K562 (cell line): ENCODE data around the gene METTL25B. TPM values are rescaled to one million over a fixed set of nuclear protein-coding genes. Genes with fewer than 3 reads are reported as not detected.
A peak's percentile ranks its signal among the peaks of the same experiment; 100 is the strongest.

Source experiments
- CBX3 ChIP-seq, 2 experiments: IDR thresholded peaks; 1 replicate in 1 of 2; 2 replicates in 1 of 2; pipeline ENCODE4 v1.6.1; 2012; ENCODE audit warnings: inconsistent platforms in 2 of 2, low read length in 2 of 2, borderline replicate concordance in 1 of 2, control low read depth in 1 of 2
- CEBPG ChIP-seq, 3 experiments: fragments of 200-800 bp in 1 of 3; sonication (Bioruptor generic) in 1 of 3; sonication (generic) in 1 of 3; formaldehyde crosslinking in 1 of 3; IDR thresholded peaks in 2 of 3; conservative IDR thresholded peaks in 1 of 3; 2 replicates each; pipeline versions ENCODE4 v1.6.1 to v1.8.0; 2016 to 2022; ENCODE audit warnings: missing compliant biosample characterization in 2 of 3, missing genetic modification characterization in 2 of 3, mild to moderate bottlenecking in 1 of 3, missing genetic modification reagents in 1 of 3
- CHCHD3 ChIP-seq: fragments of 250-450 bp; sonication (Bioruptor Pico); IDR thresholded peaks from 2 replicates; pipeline ENCODE4 v2.1.2; 2022; ENCODE audit warnings: mild to moderate bottlenecking
- DNMT1 ChIP-seq: fragments of 450-650 bp; IDR thresholded peaks from 2 replicates; pipeline ENCODE4 v1.6.1; 2016; ENCODE audit warnings: antibody characterized with exemption, mild to moderate bottlenecking
- EGR1 ChIP-seq: fragments of 450-650 bp; conservative IDR thresholded peaks from 2 replicates; pipeline ENCODE4 v1.6.1; 2017; ENCODE audit warnings: mild to moderate bottlenecking
- FOXA1 ChIP-seq: fragments of 450-650 bp; IDR thresholded peaks from 2 replicates; pipeline ENCODE4 v1.6.1; 2016; ENCODE audit warnings: mild to moderate bottlenecking, borderline replicate concordance
- GATAD2A ChIP-seq: fragments of 450-650 bp; IDR thresholded peaks from 2 replicates; pipeline ENCODE4 v1.6.1; 2017
- HMGN3 ChIP-seq: IDR thresholded peaks from 2 replicates; pipeline ENCODE4 v1.6.1; 2011; ENCODE audit warnings: borderline replicate concordance, low read depth, mild to moderate bottlenecking, mixed read lengths, low read length; ENCODE audit not compliant: insufficient read length; ENCODE audit errors: extremely low read depth
- MAFG ChIP-seq: fragments of 450-650 bp; conservative IDR thresholded peaks from 2 replicates; pipeline ENCODE4 v1.6.1; 2016; ENCODE audit warnings: missing genetic modification characterization, missing compliant biosample characterization
- NONO ChIP-seq, 2 experiments: fragments of 200-400 bp in 1 of 2; fragments of 450-650 bp in 1 of 2; formaldehyde crosslinking in 1 of 2; IDR thresholded peaks; 2 replicates each; pipeline ENCODE4 v1.6.1; 2017; ENCODE audit warnings: low read depth in 2 of 2, mild to moderate bottlenecking in 2 of 2, moderate library complexity in 2 of 2, low read length in 1 of 2
- PRPF4 ChIP-seq: fragments of 200-400 bp; formaldehyde crosslinking; IDR thresholded peaks from one replicate; pipeline ENCODE4 v1.6.1; 2017; ENCODE audit warnings: low read length, low read depth, mild to moderate bottlenecking; ENCODE audit not compliant: insufficient read depth, poor library complexity, severe bottlenecking
- SRSF9 ChIP-seq: fragments of 200-400 bp; formaldehyde crosslinking; IDR thresholded peaks from 2 replicates; pipeline ENCODE4 v1.6.1; 2017; ENCODE audit warnings: low read depth, low read length, borderline replicate concordance
- TEAD4 ChIP-seq, 2 experiments: sonication (generic) in 1 of 2; formaldehyde crosslinking in 1 of 2; IDR thresholded peaks; 2 replicates each; pipeline versions ENCODE4 v1.6.1 to v1.8.0; 2012 to 2022; ENCODE audit warnings: borderline replicate concordance in 1 of 2, inconsistent platforms in 1 of 2, low read length in 1 of 2, mild to moderate bottlenecking in 1 of 2, missing genetic modification reagents in 1 of 2
- XRCC5 ChIP-seq: fragments of 200-400 bp; formaldehyde crosslinking; IDR thresholded peaks from 2 replicates; pipeline ENCODE4 v1.6.1; 2017; ENCODE audit warnings: low read depth, mild to moderate bottlenecking, low read length
- ZNF12 ChIP-seq: sonication (generic); formaldehyde crosslinking; IDR thresholded peaks from 2 replicates; pipeline ENCODE4 v1.4.0; 2020; ENCODE audit warnings: mild to moderate bottlenecking, missing genetic modification reagents
- ZNF311 ChIP-seq: fragments of 250-450 bp; sonication (Bioruptor Pico); IDR thresholded peaks from 2 replicates; pipeline ENCODE4 v1.4.0; 2020; ENCODE audit warnings: mild to moderate bottlenecking, moderate library complexity
- ZNF324 ChIP-seq: fragments of 250-450 bp; sonication (Bioruptor Pico); IDR thresholded peaks from 2 replicates; pipeline ENCODE4 v1.4.0; 2020; ENCODE audit warnings: mild to moderate bottlenecking
- polyA plus RNA-seq, 8 experiments: library from polyadenylated mRNA; depleted of rRNA in 4 of 8; stranded (reverse) in 5 of 8; unstranded in 3 of 8; fragments of >200 nt; fragmentation: Nextera tagmentation in 2 of 8; fragmentation: Illumina TruSeq in 1 of 8; extraction: Ambion mirVana in 2 of 8; extraction: Trizol in 1 of 8; gene quantifications; 2 replicates each; pipeline versions ENCODE4 v1.2.1 to v1.2.3, GENCODE V29; 2011 to 2014; ENCODE audit warnings: inconsistent platforms in 1 of 8, missing spikeins in 1 of 8
- total RNA-seq, 7 experiments: library from RNA; depleted of rRNA in 6 of 7; stranded (reverse); fragments of >200 nt in 6 of 7; fragmentation: Illumina TruSeq in 2 of 7; extraction: Trizol in 2 of 7; gene quantifications; 2 replicates each; pipeline versions ENCODE4 v1.2.1 to v1.2.3, GENCODE V29; 2011 to 2021; ENCODE audit warnings: low replicate concordance in 1 of 7
- TF ChIP-seq, protein P1 (sequence below): fragments of 450-650 bp; IDR thresholded peaks from 2 replicates; pipeline ENCODE4 v1.6.1; 2016
- TF ChIP-seq, protein P2 (sequence below), 3 experiments: fragments of 200-800 bp in 1 of 3; sonication (Bioruptor generic) in 1 of 3; sonication (generic) in 1 of 3; formaldehyde crosslinking in 1 of 3; IDR thresholded peaks; 2 replicates each; pipeline versions ENCODE4 v1.6.1 to v1.8.0; 2016 to 2022; ENCODE audit warnings: mild to moderate bottlenecking in 2 of 3, missing compliant biosample characterization in 2 of 3, missing genetic modification characterization in 2 of 3, missing genetic modification reagents in 1 of 3
- TF ChIP-seq, protein P3 (sequence below): fragments of 450-650 bp; formaldehyde crosslinking; IDR thresholded peaks from 2 replicates; pipeline ENCODE4 v1.4.0; 2020; ENCODE audit warnings: mild to moderate bottlenecking

METTL25B gene
- total and polyA plus RNA-seq, 9 of the 15 experiments (the other 6 are each of a cell fraction or from before 2014, with no cell fraction given) = 7.7 to 48.3 (median 33.1) TPM

DNA sequence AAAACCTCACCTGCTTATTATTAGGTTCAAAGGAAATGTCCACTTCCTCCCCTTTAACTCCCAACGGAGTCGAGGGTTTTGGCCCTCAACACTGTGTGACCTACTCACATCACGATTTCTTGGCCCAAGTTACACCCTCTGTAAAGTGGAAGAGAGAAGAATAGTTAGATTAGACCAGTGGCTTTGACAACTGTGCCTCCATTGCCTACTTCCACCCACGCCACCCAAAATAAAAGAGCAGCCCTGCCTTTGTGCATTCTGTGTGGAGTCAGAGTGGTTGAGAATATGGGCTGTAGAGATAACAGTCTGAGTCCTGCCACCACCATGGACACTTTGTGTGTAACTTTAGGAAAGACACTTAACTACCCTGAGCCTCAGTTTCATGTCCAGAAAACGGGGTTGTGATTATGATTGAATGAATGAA lies 27.3 kb downstream of the METTL25B start (continued):
- no peak for TF ChIP-seq CEBPG (CRISPR knock-in tag; IDR thresholded peaks at IDR 0.05)
- no peak for TF ChIP-seq CEBPG (tag; conservative IDR thresholded peaks at IDR 0.05 in 1 of 2, IDR thresholded peaks at IDR 0.05 in 1 of 2)
- peak; percentile 96 for TF ChIP-seq EGR1
- no peak for TF ChIP-seq PRPF4
- no peak for TF ChIP-seq SRSF9
- no peak for TF ChIP-seq CHCHD3 (CRISPR knock-in tag)
- TF ChIP-seq, protein P1, sequence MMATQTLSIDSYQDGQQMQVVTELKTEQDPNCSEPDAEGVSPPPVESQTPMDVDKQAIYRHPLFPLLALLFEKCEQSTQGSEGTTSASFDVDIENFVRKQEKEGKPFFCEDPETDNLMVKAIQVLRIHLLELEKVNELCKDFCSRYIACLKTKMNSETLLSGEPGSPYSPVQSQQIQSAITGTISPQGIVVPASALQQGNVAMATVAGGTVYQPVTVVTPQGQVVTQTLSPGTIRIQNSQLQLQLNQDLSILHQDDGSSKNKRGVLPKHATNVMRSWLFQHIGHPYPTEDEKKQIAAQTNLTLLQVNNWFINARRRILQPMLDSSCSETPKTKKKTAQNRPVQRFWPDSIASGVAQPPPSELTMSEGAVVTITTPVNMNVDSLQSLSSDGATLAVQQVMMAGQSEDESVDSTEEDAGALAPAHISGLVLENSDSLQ = no peak
- TF ChIP-seq ZNF324 = 0 out of 2 replicates have a peak, but pooled peaks have one; percentile 51
- no peak for TF ChIP-seq CBX3 (IDR thresholded peaks at IDR 0.05; ENCODE audit: borderline replicate concordance in 1 of 2, low read length in 2 of 2)
- TF ChIP-seq XRCC5 = no peak
- TF ChIP-seq FOXA1 = no peak
- TF ChIP-seq ZNF311 (CRISPR knock-in tag) = peak; percentile 93
- TF ChIP-seq, protein P2, sequence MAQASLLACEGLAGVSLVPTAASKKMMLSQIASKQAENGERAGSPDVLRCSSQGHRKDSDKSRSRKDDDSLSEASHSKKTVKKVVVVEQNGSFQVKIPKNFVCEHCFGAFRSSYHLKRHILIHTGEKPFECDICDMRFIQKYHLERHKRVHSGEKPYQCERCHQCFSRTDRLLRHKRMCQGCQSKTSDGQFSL (CRISPR knock-in tag; IDR thresholded peaks at IDR 0.05) = no peak
- TF ChIP-seq, protein P2 (tag; IDR thresholded peaks at IDR 0.05) = peak in 1 of 2 experiments; percentile 83; a peak in 1 of 4 replicates
- no peak for TF ChIP-seq MAFG (tag)
- TF ChIP-seq NONO (IDR thresholded peaks at IDR 0.05; ENCODE audit: low read depth in 2 of 2, low read length in 1 of 2) = no peak
- peak; percentile 58 for TF ChIP-seq TEAD4 (IDR thresholded peaks at IDR 0.05; ENCODE audit: low read length)
- no peak for TF ChIP-seq TEAD4 (CRISPR knock-in tag; IDR thresholded peaks at IDR 0.05; ENCODE audit: borderline replicate concordance)
- TF ChIP-seq DNMT1 = no peak
- TF ChIP-seq GATAD2A = 0 out of 2 replicates have a peak, but pooled peaks have one; percentile 62
- no peak for TF ChIP-seq HMGN3
- TF ChIP-seq, protein P3, sequence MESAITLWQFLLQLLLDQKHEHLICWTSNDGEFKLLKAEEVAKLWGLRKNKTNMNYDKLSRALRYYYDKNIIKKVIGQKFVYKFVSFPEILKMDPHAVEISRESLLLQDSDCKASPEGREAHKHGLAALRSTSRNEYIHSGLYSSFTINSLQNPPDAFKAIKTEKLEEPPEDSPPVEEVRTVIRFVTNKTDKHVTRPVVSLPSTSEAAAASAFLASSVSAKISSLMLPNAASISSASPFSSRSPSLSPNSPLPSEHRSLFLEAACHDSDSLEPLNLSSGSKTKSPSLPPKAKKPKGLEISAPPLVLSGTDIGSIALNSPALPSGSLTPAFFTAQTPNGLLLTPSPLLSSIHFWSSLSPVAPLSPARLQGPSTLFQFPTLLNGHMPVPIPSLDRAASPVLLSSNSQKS = 0 out of 2 replicates have a peak, but pooled peaks have one; percentile 18
- TF ChIP-seq ZNF12 (CRISPR knock-in tag) = no peak
